Measurements from ENCODE around the gene SPEG.

SPEG gene

DNA sequence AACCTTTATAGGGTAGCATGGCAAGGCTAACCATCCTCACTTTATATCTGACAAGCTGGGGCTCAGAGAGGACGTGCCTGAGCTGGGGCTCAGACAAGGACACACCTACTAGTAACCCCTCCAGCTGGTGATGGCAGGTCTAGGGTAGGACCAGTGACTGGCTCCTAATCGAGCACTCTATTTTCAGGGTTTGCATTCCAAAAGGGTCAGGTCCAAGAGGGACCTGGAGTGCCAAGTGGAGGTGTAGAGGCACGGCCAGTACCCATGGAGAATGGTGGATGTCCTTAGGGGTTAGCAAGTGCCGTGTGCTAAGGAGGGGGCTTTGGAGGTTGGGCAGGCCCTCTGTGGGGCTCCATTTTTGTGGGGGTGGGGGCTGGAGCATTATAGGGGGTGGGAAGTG lies 17.7 kb upstream of the SPEG start:
- WGBS, 2 experiments (ENCODE audit: insufficient coverage in 2 of 2) = 83 to 90% methylated on average over 2 of the region's 4 CpGs
- Histone ChIP-seq H3K4me1 (ENCODE audit: control insufficient read depth, insufficient read depth, low read length, poor library complexity, severe bottlenecking) (peaks cover 19% of the 10 kb centered on the region), H3K9me3 (ENCODE audit: control insufficient read depth, low read length) (peaks cover 4% of the 10 kb centered on the region), H3K27ac (ENCODE audit: low read depth, low read length, severe bottlenecking) (no peak overlapping the region), H3K4me3 (ENCODE audit: extremely low read depth, insufficient read depth, low read length, poor library complexity, severe bottlenecking) (no peak overlapping the region), H3K36me3 (ENCODE audit: control insufficient read depth, insufficient read depth, low read length) (no peaks in the 10 kb centered on the region)

DNA sequence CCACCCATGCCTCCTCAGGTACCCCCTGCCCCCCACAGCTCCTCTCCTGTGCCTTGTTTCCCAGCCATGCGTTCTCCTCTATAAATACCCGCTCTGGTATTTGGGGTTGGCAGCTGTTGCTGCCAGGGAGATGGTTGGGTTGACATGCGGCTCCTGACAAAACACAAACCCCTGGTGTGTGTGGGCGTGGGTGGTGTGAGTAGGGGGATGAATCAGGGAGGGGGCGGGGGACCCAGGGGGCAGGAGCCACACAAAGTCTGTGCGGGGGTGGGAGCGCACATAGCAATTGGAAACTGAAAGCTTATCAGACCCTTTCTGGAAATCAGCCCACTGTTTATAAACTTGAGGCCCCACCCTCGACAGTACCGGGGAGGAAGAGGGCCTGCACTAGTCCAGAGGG lies 17.3 kb upstream of the SPEG start:
- no peaks in the 10 kb centered on the region for H3K36me3 ChIP-seq (ENCODE audit: control insufficient read depth, insufficient read depth, low read length)
- no peak overlapping the region for H3K4me3 ChIP-seq (ENCODE audit: extremely low read depth, insufficient read depth, low read length, poor library complexity, severe bottlenecking)
- peaks cover 3% of the 10 kb centered on the region for H3K9me3 ChIP-seq (ENCODE audit: control insufficient read depth, low read length)
- no peak overlapping the region for H3K27ac ChIP-seq (ENCODE audit: low read depth, low read length, severe bottlenecking)
- 78 to 92% methylated on average over 4 to 5 of the region's 9 CpGs for WGBS, 2 experiments (ENCODE audit: insufficient coverage in 2 of 2)
- H3K4me1 ChIP-seq (ENCODE audit: control insufficient read depth, insufficient read depth, low read length, poor library complexity, severe bottlenecking) = peaks cover 19% of the 10 kb centered on the region

DNA sequence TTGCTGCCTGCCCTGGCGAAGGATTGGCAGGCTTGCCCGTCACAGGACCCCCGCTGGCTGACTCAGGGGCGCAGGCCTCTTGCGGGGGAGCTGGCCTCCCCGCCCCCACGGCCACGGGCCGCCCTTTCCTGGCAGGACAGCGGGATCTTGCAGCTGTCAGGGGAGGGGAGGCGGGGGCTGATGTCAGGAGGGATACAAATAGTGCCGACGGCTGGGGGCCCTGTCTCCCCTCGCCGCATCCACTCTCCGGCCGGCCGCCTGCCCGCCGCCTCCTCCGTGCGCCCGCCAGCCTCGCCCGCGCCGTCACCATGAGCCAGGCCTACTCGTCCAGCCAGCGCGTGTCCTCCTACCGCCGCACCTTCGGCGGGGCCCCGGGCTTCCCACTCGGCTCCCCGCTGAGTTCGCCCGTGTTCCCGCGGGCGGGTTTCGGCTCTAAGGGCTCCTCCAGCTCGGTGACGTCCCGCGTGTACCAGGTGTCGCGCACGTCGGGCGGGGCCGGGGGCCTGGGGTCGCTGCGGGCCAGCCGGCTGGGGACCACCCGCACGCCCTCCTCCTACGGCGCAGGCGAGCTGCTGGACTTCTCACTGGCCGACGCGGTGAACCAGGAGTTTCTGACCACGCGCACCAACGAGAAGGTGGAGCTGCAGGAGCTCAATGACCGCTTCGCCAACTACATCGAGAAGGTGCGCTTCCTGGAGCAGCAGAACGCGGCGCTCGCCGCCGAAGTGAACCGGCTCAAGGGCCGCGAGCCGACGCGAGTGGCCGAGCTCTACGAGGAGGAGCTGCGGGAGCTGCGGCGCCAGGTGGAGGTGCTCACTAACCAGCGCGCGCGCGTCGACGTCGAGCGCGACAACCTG lies 16.3 kb upstream of the SPEG start, which contains the start of gene DES:
Gene DES (plus strand): TSS at position 223 of the 857 bp plus-strand sequence. CDS start 86 bp downstream, at position 309.
- Histone ChIP-seq H3K9me3 (ENCODE audit: control insufficient read depth, low read length) (no peaks in the 10 kb centered on the region), H3K4me3 (ENCODE audit: extremely low read depth, insufficient read depth, low read length, poor library complexity, severe bottlenecking) (no peak within 1 kb of the TSS), H3K27ac (ENCODE audit: low read depth, low read length, severe bottlenecking) (no peak within 1 kb of the TSS), H3K36me3 (ENCODE audit: control insufficient read depth, insufficient read depth, low read length) (no peaks in the 10 kb centered on the region), H3K4me1 (ENCODE audit: control insufficient read depth, insufficient read depth, low read length, poor library complexity, severe bottlenecking) (peaks cover 19% of the 10 kb centered on the region)
- 89 to 94% methylated on average over 76 to 91 of the region's 98 CpGs for WGBS, 2 experiments (ENCODE audit: insufficient coverage in 2 of 2)

DNA sequence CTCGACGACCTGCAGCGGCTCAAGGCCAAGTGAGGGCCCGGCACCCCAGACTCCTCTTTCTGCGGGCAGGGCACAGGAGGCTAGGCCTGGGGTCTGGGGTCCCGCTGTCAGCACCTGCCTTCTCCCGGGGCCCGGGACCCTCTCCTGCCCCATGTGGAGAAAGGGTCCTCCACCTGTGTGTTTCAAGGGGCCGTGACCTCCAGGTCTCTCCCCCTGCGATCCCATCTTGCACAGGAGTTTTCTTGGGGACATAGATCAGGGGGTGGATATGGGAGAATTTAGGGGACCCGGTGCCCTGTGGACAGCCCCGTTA lies 15.7 kb upstream of the SPEG start:
- 92 to 96% methylated on average over 9 to 12 of the region's 12 CpGs for WGBS, 2 experiments (ENCODE audit: insufficient coverage in 2 of 2)
- H3K4me3 ChIP-seq (ENCODE audit: extremely low read depth, insufficient read depth, low read length, poor library complexity, severe bottlenecking) = no peak overlapping the region
- no peak overlapping the region for H3K27ac ChIP-seq (ENCODE audit: low read depth, low read length, severe bottlenecking)
- peaks cover 19% of the 10 kb centered on the region for H3K4me1 ChIP-seq (ENCODE audit: control insufficient read depth, insufficient read depth, low read length, poor library complexity, severe bottlenecking)
- no peaks in the 10 kb centered on the region for H3K36me3 ChIP-seq (ENCODE audit: control insufficient read depth, insufficient read depth, low read length)
- H3K9me3 ChIP-seq (ENCODE audit: control insufficient read depth, low read length) = no peaks in the 10 kb centered on the region

DNA sequence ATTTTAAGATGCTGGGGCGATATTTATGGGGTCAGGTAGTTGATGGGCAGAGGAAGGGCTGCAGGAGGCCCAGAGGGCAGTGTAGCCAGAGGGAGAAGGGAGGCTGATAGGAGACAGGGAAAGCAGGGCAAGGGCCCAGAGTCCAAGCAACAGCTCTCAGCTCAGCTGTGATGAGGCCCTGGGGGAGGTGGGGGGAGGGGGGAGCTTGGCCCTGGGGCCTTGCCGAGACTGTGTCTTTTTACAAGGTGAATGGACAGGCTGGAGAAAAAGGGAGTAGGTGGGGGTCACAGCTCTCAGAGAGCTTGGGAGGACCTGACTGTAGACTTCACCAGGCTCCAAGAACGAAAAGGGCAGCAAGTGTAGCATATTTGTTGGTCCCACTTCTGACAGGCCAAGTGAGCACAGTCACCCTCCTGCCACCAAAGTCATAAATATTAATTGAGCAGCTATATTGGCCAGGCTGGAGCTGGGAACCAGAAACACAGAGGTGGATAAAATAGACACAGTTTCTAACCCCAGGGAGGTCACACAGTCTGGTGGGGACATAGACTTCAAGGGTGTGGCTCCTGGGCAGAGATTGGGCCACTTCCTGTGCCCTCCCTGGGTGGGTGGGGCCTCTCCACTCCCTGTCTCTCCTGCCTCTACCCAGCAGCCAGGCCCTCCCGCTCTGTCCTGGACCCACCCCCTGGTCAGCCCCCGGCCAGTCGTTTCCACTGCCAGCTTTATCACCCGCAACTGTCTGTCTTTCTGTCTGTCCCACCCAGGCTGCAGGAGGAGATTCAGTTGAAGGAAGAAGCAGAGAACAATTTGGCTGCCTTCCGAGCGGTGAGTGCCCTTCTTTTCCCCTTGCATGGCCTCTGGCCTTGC lies 15.1 kb upstream of the SPEG start:
- Histone ChIP-seq H3K4me3 (ENCODE audit: extremely low read depth, insufficient read depth, low read length, poor library complexity, severe bottlenecking) (no peak overlapping the region), H3K9me3 (ENCODE audit: control insufficient read depth, low read length) (no peaks in the 10 kb centered on the region), H3K27ac (ENCODE audit: low read depth, low read length, severe bottlenecking) (no peak overlapping the region), H3K4me1 (ENCODE audit: control insufficient read depth, insufficient read depth, low read length, poor library complexity, severe bottlenecking) (peaks cover 19% of the 10 kb centered on the region), H3K36me3 (ENCODE audit: control insufficient read depth, insufficient read depth, low read length) (no peaks in the 10 kb centered on the region)
- 82 to 100% methylated on average over 4 to 7 of the region's 9 CpGs for WGBS, 2 experiments (ENCODE audit: insufficient coverage in 2 of 2)

DNA sequence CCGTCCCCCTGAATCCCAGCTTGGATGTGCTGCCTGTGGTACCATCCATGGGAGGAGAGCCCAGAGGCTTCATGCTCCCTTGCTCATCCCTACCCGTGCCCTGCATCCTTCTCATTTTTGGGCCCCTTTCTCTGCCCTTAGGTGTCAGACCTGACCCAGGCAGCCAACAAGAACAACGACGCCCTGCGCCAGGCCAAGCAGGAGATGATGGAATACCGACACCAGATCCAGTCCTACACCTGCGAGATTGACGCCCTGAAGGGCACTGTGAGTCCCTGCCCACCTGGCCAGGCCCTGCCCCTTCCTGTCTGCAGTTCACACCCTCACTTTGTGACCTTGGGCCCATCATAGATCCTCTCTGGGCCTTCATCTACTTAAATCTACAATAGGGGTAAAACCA lies 14.0 kb upstream of the SPEG start:
- H3K27ac ChIP-seq (ENCODE audit: low read depth, low read length, severe bottlenecking) = no peak overlapping the region
- peaks cover 19% of the 10 kb centered on the region for H3K4me1 ChIP-seq (ENCODE audit: control insufficient read depth, insufficient read depth, low read length, poor library complexity, severe bottlenecking)
- WGBS, 2 experiments (ENCODE audit: insufficient coverage in 2 of 2) = 94 to 97% methylated on average over 8 of the region's 8 CpGs
- H3K9me3 ChIP-seq (ENCODE audit: control insufficient read depth, low read length) = no peaks in the 10 kb centered on the region
- H3K36me3 ChIP-seq (ENCODE audit: control insufficient read depth, insufficient read depth, low read length) = no peaks in the 10 kb centered on the region
- H3K4me3 ChIP-seq (ENCODE audit: extremely low read depth, insufficient read depth, low read length, poor library complexity, severe bottlenecking) = no peak overlapping the region

DNA sequence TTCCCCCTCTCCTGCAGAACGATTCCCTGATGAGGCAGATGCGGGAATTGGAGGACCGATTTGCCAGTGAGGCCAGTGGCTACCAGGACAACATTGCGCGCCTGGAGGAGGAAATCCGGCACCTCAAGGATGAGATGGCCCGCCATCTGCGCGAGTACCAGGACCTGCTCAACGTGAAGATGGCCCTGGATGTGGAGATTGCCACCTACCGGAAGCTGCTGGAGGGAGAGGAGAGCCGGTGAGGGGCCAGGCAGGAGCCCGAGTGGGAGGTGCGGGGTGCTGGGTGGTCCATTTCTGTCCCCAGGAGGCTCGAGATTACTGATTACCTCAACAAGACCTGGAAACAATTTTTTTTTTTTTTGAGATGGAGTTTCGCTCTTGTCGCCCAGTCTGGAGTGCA lies 13.3 kb upstream of the SPEG start:
- no peak overlapping the region for H3K4me3 ChIP-seq (ENCODE audit: extremely low read depth, insufficient read depth, low read length, poor library complexity, severe bottlenecking)

DNA sequence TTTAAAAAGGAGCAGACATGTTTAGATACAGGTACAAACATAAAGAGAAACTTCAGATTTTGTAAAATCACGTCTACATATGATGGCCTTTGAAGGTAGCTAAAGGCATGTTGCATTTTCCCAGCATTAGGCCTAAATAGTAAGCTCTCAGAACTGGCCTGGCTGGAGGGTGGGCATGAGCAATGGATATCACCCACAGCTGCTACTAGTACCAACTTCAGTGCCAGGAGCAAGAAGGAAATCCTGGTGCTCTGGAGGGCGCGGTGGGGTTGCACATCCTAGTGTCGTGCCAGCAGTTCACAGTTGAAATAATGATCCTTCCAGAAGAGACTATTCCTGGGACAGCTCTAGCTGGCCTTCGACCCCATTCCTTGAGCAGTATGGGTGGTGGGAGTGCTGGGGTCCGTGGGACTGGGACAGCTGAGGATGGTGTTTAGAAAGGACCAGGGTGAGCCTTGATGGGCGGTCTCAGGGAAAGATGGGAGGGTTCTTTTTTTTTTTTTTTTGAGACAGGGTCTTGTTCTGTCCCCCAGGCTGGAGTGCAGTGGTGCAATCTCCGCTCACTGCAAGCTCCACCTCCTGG lies 11.6 kb upstream of the SPEG start:
- Histone ChIP-seq H3K36me3 (ENCODE audit: control insufficient read depth, insufficient read depth, low read length) (no peaks in the 10 kb centered on the region), H3K9me3 (ENCODE audit: control insufficient read depth, low read length) (no peaks in the 10 kb centered on the region), H3K4me1 (ENCODE audit: control insufficient read depth, insufficient read depth, low read length, poor library complexity, severe bottlenecking) (peaks cover 12% of the 10 kb centered on the region), H3K4me3 (ENCODE audit: extremely low read depth, insufficient read depth, low read length, poor library complexity, severe bottlenecking) (no peak overlapping the region), H3K27ac (ENCODE audit: low read depth, low read length, severe bottlenecking) (no peak overlapping the region)
- 96 to 100% methylated on average over 2 to 7 of the region's 8 CpGs for WGBS, 2 experiments (ENCODE audit: insufficient coverage in 2 of 2)

More for the DNA sequence above, 13.3 kb upstream of the SPEG start:
- Histone ChIP-seq H3K9me3 (ENCODE audit: control insufficient read depth, low read length) (no peaks in the 10 kb centered on the region), H3K4me1 (ENCODE audit: control insufficient read depth, insufficient read depth, low read length, poor library complexity, severe bottlenecking) (peaks cover 19% of the 10 kb centered on the region), H3K27ac (ENCODE audit: low read depth, low read length, severe bottlenecking) (no peak overlapping the region), H3K36me3 (ENCODE audit: control insufficient read depth, insufficient read depth, low read length) (no peaks in the 10 kb centered on the region)
- 93% methylated on average over 16 of the region's 17 CpGs for WGBS, 2 experiments (ENCODE audit: insufficient coverage in 2 of 2)

DNA sequence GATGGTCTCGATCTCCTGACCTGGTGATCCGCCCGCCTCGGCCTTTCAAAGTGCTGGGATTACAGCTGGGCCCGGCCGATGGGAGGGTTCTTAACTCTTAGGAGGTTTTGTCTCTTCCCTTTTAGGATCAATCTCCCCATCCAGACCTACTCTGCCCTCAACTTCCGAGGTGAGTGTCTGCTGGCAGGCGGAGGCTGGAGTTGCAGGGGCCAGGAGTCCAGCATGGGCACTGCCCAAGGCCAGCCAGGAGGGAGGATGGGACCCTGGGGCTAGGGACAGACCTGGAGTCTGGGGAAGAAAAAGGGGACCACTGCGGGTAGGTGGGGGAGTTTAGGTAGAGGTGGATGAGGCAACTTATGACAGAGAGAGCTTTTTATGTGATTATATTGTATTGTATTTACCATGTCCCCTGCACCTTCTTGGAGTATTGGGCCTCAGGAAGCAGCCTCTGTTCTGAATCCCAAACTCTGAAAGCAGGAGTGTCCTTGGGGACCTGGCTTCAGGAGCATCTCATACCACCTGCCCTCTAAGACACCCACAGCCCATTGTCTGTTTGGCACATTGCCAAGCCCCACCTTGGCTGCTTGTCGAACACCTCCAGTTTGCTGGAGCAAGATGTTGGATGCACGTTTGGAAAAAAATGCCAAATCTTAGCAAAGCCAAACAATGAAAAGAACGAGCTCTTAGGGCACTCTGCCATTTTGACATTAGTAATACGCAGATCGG lies 10.8 kb upstream of the SPEG start:
- no peaks in the 10 kb centered on the region for H3K36me3 ChIP-seq (ENCODE audit: control insufficient read depth, insufficient read depth, low read length)
- H3K9me3 ChIP-seq (ENCODE audit: control insufficient read depth, low read length) = no peaks in the 10 kb centered on the region
- no peak overlapping the region for H3K27ac ChIP-seq (ENCODE audit: low read depth, low read length, severe bottlenecking)
- no peak overlapping the region for H3K4me3 ChIP-seq (ENCODE audit: extremely low read depth, insufficient read depth, low read length, poor library complexity, severe bottlenecking)
- 90% methylated on average over 6 to 10 of the region's 14 CpGs for WGBS, 2 experiments (ENCODE audit: insufficient coverage in 2 of 2)
- H3K4me1 ChIP-seq (ENCODE audit: control insufficient read depth, insufficient read depth, low read length, poor library complexity, severe bottlenecking) = peaks cover 15% of the 10 kb centered on the region

Data from mesodermal cell (in vitro differentiated cells).